DMS153 (cell line): Measurements from ENCODE around the gene TCF7.

Source experiments
- DNase-seq: peaks from one replicate; lab custom pipeline; 2025; lab: John Stamatoyannopoulos, UW

The TCF7 gene

GRCh38 chr5:134131165-134131564 is 16.7 kb downstream of the TCF7 start:
- DNase-seq: no peak

GRCh38 chr5:134131578-134132350 is 17.3 kb downstream of the TCF7 start:
- DNase-seq: no peak

- no peak for DNase-seq
Measured at GRCh38 chr5:134132372-134133187, 18.1 kb downstream of the TCF7 start.

- no peak for DNase-seq
Measured at GRCh38 chr5:134133188-134133994, 18.9 kb downstream of the TCF7 start.

GRCh38 chr5:134133995-134134541 is 19.6 kb downstream of the TCF7 start:
- DNase-seq: no peak

- DNase-seq: no peak
Measured at GRCh38 chr5:134135091-134135655, 20.7 kb downstream of the TCF7 start.

GRCh38 chr5:134136221-134136631 is 21.7 kb downstream of the TCF7 start:
- no peak for DNase-seq

GRCh38 chr5:134136771-134137170 is 22.3 kb downstream of the TCF7 start:
- no peak for DNase-seq

- no peak for DNase-seq
Measured at GRCh38 chr5:134138416-134139376, 24.2 kb downstream of the TCF7 start.

GRCh38 chr5:134139377-134139851 is 24.9 kb downstream of the TCF7 start:
- no peak for DNase-seq

GRCh38 chr5:134139891-134140469 is 25.5 kb downstream of the TCF7 start:
- no peak for DNase-seq

- DNase-seq: peak; percentile 50
Measured at GRCh38 chr5:134140530-134141201, 26.2 kb downstream of the TCF7 start.

- DNase-seq: no peak
Measured at GRCh38 chr5:134141331-134142050, 27.0 kb downstream of the TCF7 start.

GRCh38 chr5:134142052-134142451 is 27.6 kb downstream of the TCF7 start:
- no peak for DNase-seq

GRCh38 chr5:134142806-134143205 is 28.3 kb downstream of the TCF7 start:
- no peak for DNase-seq

GRCh38 chr5:134143431-134143830 is 28.9 kb downstream of the TCF7 start:
- no peak for DNase-seq

GRCh38 chr5:134143944-134144941 is 29.8 kb downstream of the TCF7 start:
- DNase-seq: no peak
